DOHH2 (cell line): ENCODE data around the gene VWF.

Experiments used
- CTCF ChIP-seq: fragments of 200-600 bp; sonication (generic); IDR thresholded peaks from one replicate; pipeline ENCODE4 v1.5.1; 2014; ENCODE audit warnings: antibody characterized with exemption, mild to moderate bottlenecking, low read depth, low read length; ENCODE audit not compliant: poor library complexity, severe bottlenecking
- EZH2phosphoT487 ChIP-seq: fragments of 200-600 bp; sonication (generic); IDR thresholded peaks from 2 replicates; pipeline ENCODE4 v1.6.1; 2017; ENCODE audit warnings: borderline replicate concordance, mild to moderate bottlenecking, antibody characterized with exemption, low read length, moderate library complexity, mixed read lengths

GRCh38 chr12:6097411-6097810, 27.1 kb downstream of the VWF start:
- no peak for TF ChIP-seq CTCF
- no peak for TF ChIP-seq EZH2phosphoT487
